Dedifferentiated amniotic fluid mesenchymal stem cell (primary cell): ENCODE data around the gene RBM20.
A peak's percentile ranks its signal among the peaks of the same experiment; 100 is the strongest.
"Not testable (repeated sequence)": the region's sequence is repeated elsewhere in the genome, so short reads cannot be mapped to it uniquely, and the experiment has no call there.

ENCODE experiments used
- DNase-seq: peaks from one replicate; pipeline ENCODE4 v3.0.0-alpha.2; 2016; ENCODE audit errors: extremely low spot score

The RBM20 gene

DNA sequence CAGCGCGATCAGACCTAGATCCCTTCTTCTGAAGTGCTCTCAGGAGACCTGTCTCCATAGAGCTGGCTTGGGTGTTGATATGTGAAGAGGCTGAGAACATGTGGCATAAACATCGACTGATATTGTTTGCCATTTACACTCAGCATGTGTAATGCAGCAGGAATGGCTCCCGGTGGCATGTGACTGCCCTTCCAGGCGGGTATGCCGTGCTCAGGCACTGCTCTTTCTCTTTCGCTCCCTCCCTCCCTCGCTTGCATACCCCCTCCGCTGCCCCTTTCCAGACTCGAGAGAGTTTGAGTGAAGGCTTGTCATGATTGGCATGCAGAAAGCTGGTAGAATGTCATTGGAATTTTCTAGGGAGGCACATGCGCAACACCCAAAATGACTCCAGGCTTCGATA, 120.2 kb downstream of the RBM20 start:
- DNase-seq: no peak

DNA sequence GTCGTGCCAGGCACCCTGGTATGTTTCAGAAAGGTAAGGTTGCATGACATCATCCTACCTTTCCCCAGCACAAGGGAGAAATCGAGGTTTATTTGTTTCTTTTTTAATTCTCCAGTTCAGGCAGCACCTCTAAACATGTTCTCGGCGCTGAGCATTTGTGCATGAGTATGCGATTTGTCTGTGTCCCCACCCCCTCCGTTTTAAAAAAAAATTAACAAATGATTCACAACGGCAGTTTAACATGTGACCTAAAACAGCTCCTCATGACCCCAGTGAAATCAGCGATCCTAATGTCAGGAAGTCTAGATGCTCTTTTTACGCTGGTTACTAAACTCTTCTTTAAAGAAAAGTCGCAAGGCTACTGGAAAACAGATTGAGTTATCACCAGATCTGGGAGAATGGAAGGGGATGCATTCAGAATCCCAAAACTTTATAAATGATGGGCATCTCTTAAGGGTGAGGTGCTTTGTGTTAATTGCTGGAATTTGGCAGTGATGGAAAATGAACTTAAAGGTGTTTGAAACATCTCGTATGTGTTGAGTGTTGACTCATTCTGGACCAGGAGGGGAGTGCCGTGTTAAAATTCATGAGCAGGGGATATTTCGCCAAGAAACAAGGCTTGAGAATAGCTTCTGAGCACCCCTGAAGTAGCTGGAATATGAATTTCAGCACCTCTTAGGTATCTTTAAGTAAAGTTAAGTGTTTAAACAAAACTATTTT, 120.8 kb downstream of the RBM20 start:
- DNase-seq: no peak

DNA sequence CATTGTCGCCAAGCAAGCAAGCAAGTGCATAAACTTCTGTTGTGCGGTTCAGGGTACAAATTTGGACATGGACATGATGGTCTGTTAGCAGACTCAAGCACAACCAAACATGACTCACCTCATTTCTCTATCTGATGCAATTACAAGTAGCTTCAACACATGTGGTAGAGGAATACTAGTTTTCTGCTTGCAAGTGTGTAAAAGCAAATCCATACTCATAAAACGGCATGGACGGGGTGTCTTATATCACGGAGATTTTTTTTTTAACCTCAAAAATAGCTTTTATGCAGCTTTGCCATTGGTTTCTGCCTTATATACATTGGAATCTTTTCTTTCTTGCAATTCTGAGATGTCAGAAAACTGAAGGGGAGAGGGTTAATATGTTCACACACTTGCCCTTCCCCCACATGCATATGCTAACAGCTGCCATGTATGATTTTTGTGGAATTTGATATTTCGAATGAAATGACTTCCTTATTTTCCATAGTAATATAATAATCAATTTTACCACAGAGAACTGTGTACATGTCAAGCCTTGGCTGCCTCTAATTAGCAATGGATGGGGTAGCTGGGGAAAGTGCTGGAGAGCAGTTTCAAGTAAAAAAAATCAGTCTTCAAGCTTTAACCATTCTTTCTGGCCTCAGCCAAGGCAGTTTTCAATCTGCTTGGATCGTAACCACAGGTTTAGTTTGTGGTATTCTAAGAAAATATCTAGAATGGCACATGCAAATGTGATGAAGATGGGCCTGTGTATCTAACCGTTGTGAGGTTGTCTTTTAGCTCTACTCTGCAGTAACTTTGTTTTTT, 121.6 kb downstream of the RBM20 start:
- DNase-seq: no peak

DNA sequence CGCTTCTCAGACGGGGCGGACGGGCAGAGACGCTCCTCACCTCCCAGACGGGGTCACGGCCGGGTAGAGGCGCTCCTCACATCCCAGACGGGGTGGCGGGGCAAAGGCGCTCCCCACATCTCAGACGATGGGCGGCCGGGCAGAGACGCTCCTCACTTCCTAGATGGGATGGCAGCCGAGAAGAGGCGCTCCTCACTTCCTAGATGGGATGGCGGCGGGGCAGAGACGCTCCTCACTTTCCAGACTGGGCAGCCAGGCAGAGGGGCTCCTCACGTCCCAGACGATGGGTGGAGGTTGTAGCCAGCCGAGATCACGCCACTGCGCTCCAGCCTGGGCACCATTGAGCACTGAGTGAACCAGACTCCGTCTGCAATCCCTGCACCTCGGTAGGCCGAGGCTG, 123.5 kb downstream of the RBM20 start:
- not testable (repeated sequence) for DNase-seq

DNA sequence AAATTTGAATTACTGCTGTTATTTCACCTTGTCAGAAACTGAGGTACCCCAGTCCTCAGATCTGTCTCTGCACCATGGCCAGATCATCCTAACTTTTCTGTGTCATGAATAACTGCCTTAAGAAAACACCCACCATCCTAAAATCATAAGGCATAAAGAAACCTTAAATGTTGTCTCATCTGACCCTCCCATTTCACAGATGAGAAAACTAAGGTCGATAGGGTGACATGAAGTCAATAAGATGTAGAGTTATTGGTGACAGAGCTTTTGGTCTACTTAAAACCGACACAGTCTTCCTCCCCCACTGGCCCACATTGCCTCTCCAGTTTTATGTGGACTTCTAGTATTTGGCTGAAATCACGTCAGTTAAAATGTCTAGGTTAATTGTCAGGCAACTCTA, 126.1 kb downstream of the RBM20 start:
- no peak for DNase-seq

DNA sequence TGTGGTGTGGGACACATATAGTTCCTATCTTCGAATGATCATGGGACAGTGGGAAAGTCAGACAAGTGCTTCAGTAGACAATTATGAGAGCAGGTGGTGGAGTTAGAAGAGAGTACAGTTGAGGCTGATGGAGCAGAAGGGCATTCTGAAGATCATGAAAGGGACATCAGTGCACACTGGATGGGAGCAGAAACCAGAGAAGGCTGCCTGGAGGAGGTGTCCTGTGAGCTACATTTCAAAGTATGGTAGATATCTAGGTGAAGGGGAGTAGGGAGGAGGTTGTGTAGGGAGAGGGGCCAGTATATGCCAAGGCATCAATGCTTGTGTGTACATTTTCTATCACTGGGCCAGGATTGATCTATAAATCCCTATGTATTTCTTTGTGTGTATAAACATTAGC, 127.3 kb downstream of the RBM20 start:
- DNase-seq: no peak

DNA sequence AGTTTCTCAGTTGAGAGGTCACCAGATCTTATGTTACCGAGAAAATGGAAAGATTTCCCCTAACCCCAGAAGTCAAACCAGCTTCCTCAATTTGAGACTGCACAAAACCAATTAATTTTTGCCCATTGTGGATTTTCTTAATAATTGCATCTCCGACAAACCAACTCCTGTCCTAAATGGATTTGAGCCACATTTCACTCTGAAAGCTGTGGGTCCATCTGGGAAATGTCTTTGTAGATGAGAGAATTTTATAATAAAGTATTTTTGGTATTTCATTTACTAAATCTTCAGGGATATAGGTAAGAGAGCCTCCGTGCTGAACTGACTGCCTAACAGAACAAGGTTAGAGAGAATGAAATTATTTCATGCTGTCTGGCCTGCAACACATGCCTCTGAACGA, 127.9 kb downstream of the RBM20 start:
- DNase-seq: no peak

DNA sequence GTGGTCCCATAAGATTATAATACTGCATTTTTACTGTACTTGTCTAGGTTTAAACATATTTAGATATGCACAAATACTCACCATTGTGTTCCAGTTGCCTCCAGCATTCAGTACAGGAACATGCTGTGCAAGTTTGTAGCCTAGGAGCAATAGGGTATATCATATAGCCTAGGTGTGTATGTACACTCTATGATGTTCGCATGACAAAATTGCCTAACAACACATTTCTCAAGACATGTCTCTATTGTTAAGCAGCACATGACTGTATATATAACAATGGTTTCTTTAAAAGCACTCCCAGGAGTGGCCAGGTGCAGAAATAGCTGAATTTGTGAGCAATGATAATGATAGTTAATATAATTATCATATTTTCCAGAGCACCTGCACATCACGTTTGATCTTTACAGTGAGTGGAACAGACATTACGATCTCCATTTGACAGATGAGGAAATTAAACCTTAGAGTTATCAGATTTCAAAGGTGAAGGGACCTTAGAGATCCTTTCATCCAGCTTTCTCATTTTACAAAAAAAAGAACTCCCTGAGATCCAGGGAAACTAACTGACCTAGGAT, 128.4 kb downstream of the RBM20 start:
- no peak for DNase-seq

DNA sequence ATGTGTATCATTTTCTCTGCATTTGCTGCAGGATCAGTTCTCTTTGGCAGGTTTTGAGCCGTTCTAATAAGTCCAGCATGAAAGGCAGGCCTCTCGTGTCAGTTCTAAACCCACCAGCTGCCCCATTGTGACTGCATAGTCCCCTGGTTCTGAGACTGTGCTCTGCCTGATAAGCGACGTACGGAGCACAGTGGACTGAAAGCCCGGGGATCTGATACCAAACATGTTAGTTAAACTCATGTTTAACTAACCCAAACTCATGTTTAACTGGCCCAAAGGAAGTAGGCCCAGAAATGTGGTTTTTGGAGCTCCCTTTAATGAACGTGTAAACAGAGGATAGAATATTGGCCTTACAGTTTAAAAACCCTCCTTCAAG, 129.5 kb downstream of the RBM20 start:
- no peak for DNase-seq

DNA sequence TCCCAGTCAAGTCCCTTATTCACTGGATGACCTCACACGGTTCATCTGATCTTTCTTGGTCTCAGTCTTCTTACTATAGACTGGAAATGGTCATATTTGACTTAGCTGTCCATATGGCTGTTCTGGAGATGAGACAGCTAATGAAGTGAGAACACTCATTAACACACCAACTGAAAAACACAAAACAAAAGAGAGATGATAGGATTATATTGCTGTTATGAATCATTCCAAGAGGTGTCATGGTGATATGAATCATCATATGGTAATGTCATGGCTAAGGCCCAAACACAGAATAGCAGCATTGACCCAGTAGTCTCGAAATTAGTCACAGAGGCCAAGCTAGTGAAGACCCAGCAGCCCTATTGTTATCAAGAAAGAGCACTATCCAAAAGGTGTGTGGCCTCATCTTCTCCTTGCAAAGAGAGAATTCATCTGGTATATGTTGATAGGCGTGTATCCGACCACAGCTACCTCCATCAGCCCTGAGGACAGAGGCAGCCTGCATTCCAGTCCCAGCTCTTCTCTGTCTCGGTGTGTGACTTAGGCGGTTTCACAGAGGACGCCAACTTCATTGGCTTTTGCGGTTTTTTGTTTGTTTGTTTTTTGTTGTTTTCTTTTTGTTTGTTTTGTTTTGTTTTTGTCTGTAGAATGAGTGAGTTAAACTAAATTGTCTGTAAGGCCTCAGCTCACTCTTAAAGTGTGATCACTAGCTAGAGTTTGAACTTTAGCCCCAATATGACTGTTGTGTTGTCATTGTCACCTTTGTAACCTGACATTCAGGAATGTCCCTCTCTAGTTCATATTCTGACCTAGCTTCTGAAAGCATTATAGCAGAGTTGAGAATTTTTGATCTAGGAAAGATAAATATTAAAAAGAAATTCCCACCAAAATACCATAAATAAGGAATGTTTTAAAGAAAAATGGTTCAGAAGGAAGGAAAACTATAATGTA, 130.2 kb downstream of the RBM20 start:
- peak; percentile 22 for DNase-seq

DNA sequence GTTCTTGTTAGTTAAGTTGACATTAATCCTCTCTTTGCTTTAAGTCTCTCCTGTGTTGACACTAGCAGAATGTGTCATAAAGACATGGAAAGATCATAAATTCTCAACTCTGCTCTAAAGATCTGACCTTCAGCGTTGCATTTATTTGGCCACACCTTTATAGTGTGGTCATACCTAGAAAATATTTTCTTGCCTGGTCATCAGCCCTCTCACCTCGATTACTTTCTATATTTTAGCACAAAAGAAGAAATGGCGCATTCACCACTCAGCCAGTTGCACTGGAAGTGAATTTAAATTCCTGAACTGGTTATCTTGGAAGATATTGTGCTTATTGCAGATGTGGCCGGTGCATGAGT, 130.9 kb downstream of the RBM20 start:
- no peak for DNase-seq

DNA sequence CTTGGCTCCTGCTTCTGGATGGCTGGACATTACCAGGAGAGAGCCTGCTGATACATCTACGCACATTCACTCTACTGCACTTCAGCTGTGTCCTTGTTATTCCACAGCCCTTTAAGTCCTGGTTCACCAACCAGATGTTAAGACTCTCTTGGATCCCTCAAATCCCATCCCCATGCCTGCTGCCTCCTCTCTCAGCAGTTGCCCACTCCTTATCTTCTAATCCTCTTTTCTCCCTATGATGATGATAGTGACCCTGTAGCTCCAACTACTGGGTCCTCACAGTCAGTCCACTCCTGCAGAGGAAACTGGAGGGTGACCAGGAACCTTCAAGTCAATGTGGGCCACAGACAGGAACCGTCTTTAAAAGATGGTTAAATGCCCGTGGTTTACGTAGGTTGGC, 131.3 kb downstream of the RBM20 start:
- no peak for DNase-seq

DNA sequence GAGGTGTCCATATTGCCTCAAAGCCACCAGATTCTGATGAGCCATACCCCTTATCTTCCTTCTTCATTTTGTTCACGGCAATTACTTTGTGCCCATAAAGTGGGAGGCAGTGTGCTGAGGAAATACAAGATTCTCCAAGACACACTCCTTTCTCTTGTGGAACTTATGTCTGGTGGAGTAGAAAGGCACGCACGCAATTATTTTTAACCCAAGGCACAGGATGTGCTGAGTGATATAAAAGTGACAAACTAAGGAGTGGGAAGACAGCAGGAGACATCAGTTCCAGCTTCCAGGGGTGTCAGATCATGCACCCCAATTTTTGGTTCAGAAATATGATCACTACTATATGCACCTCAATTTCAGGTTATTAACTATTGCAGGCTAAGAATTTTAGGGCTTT, 132.9 kb downstream of the RBM20 start:
- DNase-seq: no peak

DNA sequence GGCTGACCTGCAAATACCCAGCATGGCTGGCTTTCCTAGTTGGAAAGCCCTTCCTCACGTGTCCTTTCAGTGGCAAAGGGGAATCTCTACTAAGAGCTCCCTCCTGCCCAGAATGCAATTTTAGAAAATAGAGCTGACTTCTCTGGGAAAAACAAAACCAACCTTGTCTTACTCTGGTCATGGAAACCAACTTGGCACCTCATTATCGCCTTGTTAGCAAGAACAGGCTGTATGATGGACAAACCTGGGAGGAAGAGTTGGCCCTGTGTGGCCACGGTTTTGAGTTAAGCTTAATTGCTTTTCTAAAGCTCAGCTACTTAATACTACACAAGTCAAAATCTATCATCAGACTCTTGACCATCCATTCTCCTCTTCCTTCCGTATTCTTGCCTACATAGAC, 133.5 kb downstream of the RBM20 start:
- no peak for DNase-seq

DNA sequence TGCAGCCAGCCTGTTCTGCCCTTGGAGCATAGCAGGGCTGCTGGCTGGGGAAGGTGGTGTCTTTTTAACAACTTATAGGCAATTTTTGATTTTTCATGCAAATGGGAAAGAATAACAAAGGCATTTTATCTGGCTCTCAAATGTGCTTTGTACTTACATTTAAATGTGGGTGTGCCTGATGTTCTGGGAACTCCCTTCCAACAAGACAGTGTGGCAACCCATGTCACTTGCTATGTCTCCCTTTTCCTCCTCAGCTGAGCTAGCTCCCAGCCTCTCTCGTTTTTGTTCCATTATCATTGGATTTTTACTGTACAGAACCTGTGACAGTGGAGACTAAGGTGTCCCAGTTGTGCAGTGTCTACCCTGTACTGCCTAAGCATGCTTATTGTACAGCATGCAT, 134.1 kb downstream of the RBM20 start:
- no peak for DNase-seq

DNA sequence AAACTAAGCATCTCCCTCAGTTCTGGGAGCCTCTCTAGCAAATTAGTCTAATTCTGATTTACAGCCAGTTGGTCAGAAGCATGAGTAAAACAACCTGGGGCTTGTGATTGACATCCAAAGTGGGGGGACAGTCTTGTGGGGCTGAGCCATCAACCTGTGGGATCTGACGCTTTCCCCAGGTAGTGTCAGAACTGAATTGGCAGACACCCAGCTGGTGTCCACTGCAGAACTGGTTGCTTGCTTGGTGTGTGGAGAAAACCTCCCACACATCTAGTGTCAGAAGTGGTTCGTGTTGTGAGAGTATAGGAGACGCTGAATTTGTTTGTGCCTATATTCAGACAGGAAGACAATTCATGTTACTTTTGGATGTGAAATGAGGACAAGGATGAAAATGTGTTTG, 135.4 kb downstream of the RBM20 start:
- DNase-seq: no peak

DNA sequence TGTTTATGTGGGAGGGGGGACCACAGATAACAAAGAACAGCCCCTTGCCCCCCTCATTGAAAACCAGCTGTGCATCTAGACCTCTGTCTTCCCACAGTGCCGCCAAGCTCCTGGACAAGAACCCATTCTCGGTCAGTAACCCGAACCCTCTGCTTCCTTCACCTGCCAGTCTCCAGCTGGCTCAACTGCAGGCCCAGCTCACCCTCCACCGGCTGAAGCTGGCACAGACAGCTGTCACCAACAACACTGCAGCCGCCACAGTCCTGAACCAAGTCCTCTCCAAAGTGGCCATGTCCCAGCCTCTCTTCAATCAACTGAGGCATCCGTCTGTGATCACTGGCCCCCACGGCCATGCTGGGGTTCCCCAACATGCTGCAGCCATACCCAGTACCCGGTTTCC, 136.6 kb downstream of the RBM20 start:
- DNase-seq: no peak

DNA sequence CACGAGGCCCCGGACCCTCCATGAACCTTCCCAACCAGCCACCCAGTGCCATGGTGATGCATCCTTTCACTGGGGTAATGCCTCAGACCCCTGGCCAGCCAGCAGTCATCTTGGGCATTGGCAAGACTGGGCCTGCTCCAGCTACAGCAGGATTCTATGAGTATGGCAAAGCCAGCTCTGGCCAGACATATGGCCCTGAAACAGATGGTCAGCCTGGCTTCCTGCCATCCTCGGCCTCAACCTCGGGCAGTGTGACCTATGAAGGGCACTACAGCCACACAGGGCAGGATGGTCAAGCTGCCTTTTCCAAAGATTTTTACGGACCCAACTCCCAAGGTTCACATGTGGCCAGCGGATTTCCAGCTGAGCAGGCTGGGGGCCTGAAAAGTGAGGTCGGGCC, 137.0 kb downstream of the RBM20 start:
- no peak for DNase-seq

DNA sequence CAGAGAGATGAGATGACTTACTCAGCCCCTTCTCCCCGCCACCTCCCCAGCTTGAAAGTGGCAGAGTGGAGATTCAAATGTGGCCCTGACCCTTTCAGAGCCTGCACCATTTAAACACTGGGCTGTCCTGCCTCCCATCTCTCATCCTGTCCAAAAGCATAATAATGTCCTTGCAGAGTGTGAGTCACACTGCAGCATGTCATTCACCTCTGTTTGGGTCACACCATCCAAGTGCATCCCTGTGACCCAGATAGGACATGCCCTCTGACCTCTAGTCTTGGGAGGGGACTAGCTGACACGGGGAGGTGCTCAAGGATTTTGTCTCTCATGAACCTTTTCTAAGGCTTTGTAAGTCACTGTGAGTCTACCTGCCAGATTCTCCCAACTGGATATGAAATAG, 138.5 kb downstream of the RBM20 start:
- DNase-seq: no peak

DNA sequence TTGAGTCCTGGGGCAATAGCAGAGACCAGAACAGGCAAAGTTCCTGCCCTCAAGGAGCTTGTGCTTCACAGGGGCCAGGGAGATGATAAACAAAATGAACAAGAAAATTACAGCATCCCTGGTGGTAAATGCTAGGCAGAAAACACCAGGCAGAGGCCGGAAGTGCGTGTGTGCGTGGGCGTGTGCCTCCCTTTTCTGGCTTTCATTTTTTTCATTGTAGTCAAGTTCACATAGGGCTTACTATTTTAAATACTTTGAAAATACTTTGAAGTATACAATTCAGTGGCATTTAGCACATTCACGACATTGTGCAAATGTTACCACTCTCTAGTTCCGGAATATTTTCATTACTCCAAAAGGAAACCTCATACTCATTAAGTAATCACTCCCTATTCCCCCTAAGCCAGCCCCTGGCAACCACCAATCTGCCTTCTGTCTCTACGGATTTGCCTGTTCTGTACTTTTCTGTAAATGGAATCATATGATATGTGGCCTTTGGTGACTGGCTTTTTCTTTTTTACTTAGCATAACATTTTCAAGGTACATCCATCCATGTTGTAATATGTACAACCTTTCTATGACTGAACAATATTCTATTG, 139.5 kb downstream of the RBM20 start:
- DNase-seq: peak; percentile 20

DNA sequence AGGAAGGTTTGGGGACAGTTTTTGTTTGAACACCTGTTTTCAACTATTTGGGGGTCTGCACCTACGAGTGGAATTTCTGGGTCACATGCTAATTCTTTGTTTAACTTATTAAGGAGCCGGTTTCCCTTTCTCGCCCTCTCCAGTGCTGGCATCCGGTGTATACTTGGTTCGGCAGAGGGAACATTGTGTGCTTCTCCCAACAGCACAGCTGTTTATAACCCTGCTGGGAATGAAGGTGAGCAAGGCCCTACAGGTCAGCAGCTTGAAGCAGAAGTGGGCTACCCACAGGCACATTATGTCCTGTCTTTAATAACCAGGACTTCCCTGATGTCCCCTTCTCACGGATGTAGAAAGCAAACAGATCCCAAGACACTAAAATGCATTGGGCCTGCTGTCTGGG, 140.1 kb downstream of the RBM20 start:
- DNase-seq: no peak

DNA sequence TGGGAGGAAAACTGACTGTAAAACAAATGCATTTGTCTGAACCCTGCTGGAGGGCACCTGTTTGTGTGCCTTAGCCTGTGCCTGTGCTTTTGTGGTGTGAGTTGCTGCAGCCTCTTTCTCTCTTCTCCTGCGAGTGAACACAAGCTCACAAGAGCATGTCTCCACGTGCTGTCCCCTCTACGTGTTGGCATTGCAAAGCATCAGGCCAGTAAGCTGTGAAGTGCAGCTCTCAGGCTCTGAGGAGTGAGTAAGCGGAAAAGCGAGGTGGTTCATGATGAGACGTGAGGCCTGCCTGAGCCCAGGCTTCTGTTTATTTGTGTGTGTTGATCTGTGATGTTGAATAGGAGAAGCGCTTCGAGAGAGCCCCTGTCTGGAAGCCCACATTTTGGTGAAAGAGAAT, 142.0 kb downstream of the RBM20 start:
- DNase-seq: no peak
